Medulla oblongata (tissue), 1 donor: ENCODE measurements around the gene UACA.
A peak's percentile ranks its signal among the peaks of the same experiment; 100 is the strongest.

Experiments
- DNase-seq: peaks from one replicate; pipeline ENCODE4 v3.0.0-alpha.2; 2015; ENCODE audit errors: extremely low spot score

The UACA gene

DNA sequence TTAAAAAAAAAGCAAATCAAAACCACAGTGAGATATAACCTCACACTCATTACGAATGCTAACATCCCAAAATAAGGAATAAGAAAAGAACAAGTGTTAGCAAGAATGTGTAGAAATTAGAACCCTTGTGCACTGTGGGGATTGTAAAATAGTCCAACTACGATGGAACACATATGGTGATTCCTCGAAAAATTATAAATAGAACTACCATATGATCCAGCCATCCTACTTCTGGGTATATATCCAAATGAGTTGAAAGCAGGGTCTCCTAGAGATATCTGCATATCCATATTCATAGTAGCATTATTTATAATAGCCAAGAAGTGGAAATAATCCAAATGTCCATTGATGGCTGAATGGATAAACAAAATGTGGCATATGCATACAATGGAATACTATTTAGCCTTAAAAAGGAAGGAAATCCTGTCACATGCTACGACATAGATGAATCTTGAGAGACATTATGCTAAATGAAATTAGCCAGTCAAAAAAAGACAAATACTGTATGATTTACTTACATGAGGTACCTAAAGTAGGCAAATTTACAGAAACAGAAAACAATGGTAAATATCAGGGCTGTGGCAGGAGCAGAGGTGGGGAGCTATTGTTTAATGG lies 55.6 kb downstream of the UACA start:
- DNase-seq: no peak

DNA sequence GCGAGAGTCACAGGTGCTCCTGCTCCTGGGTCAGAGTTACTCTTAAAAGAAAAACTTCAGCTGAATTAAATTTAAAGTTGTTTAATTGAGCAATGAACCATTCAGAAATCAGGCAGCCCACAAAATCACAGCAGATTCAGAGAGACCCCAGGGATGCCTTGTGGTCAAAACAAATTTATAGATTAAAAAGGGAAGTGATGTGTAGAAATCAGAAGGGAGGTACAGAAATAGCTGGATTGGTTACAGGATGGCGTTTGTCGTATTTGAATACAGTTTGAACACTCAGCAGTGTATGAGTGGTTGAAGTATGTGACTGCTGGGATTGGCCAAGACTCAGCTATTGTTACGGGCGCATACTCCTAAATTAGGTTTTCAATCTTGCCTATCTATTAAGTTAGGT lies 58.6 kb downstream of the UACA start:
- no peak for DNase-seq

DNA sequence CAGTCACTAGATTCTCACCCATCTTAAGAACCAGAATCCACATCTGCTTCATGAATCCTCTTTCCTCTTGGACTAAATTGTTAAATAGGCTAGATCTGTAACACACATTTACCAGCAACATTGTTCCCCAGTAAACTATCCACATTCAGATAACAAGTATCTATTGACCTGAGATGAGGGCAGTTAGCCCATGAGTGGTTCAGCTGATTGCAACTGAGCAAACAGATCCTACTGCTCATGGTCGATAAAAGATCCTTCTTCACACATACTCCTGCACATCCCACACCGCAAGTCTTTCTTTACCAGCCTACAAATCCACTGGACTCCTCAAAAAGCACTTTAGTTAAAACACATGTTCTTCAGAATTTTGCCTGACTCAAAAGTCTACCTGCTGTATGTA lies 59.2 kb downstream of the UACA start:
- DNase-seq: no peak

DNA sequence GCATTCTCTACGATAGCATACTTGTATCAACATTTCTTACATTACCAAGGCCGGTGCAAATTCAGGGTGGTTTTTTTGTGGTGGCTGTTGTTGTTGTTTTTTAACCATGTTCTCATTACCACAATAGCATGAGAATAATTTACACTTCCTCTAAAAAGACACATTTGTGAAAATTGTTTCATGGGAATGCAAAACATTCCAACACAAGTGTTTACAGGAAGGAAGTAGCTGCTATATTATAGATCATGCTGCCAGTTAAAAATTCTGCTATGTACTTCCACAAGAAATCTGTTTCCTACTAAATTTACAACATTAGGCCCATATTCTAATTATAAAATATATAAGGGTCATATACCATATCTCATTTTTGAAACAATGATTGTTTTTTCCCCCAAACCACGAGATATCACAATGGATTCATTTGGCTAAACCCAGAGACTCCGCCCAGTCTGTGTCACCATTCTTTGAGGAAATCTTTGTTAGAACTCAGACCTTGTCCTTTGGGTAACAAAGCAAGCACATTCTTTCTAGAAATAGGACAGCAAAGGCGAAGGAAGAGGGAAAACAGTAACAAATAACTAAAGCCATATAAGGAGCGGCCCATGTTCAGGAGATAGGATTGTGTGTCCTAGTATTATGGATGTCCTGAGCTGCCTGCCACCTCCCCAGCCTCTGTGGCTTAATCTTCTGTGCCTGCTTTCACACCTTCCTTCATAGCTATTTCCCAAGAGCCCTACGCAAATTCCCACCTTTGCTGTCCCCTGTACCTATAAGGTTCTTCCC lies 60.1 kb downstream of the UACA start:
- no peak for DNase-seq

DNA sequence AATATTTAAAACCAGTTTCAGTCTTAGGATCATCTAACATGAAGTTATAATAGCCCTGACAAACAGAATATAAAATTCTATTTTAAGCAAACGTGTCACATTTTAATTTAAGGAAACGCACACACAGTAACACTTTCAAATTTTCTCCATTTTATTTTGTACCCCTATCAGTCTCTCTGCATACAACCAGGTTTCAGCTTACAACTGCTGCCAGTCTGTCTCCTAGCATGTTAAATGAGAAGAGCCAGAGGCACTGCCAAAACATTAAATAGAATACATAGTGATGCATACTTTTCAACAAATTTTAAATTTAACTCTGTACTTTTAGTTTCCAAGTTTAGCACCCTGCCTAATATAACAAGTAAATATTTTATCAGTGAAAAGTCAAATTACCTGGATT lies 60.8 kb downstream of the UACA start:
- DNase-seq: no peak

DNA sequence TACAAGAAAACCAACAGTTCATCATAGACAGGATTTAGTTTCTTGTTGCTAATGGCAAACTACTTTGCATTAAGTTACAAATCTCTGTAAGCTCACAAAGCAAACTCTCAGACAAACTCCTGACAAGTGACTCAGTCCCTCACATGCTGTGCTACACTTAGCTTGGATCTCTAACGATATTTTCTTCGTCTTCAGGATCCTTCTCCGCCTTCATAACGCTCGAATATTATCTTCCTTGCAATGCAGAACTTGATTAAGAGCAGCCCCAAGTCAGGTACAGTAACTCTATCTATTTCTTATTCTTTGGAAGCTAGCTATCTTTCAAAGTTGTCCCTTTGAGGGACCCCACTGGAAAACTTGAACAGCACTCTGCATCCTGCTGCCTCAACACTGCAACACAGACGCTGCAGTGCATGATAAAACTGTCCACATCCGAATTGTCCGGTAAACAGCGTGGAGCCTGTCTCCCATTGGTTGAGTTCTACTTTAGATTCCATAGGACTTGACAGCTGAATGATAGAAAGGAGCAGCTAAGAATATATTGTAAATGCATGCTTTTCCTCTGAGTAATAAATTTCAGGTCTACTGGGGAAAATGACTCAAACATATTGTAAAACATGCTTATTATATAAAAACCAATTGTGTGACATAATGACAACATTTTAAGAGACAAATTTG lies 61.3 kb downstream of the UACA start:
- DNase-seq: peak; percentile 41

DNA sequence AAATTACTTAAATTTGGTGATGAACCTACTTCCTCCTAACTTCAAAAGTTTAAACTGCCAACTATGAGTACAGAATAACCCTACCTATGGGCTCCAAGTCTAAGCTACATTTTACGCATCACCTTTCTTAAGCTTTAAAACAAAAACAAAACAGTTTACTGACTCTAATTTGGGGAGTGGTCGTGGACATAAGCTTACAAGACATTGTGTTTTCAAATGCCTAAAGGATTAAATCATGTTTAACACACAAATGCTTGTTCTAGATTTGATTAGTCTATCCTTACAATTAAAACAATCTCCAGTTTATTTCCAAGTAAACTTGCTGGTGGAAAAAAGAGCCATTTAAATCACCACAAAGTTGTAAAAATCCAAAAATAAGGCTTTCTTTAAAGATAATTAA lies 62.2 kb downstream of the UACA start:
- no peak for DNase-seq

- DNase-seq: no peak
Observed at GRCh38 chr15:70699890-70700289, 63.5 kb downstream of the UACA start.

GRCh38 chr15:70698836-70699390 lies 64.4 kb downstream of the UACA start:
- no peak for DNase-seq

DNA sequence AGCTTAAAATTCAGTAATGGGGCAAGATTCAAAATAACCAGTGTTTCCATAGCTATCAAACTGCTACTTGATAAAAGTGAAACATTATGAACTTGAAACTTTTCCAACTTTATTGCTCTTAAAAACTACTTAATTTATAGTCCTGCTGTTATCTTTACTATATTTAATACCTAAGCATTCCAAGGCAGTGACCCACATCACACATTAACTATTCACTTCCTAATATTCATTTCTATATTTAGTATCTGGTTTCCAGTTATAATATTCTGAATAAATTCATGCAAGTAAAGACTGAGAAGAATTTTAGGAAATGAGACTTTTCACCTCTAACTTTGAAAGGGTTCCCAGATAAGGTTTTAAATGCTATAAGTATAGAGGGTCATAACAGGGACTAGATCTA lies 64.9 kb downstream of the UACA start:
- no peak for DNase-seq

DNA sequence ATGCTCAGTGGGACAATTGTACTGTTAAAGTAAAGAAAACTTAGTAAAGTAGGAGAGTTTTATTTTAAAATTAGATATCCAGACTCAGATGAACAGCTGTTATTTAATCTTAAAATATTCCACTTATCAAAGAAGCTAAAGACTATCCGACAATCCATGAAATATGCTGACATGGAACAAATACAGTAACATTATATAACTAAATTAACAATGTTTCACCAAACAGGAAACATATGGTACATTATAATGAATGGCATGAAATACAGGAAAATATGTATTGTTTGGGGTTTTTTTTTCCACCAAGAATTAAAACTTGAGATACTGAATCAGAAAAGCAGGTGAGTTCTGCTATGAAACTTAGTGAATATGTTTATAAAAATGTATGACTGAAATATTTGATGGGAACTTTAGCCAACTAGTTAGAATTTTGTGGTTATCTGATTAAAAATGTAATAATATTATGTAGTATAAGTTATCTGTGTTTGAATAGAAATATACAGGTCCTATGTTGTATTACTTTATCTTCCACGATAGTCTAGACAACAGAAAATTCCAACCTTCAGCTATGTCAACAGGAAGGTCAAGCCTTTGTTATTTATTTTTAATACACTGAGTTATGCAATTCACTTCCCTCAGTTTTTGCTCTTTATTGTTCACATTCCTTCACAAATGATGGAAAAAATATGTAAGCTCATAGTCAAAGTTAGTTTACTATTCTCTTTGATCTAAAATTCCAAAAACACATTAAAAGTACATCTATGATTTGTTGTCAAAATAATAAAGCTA lies 72.7 kb downstream of the UACA start:
- DNase-seq: no peak

DNA sequence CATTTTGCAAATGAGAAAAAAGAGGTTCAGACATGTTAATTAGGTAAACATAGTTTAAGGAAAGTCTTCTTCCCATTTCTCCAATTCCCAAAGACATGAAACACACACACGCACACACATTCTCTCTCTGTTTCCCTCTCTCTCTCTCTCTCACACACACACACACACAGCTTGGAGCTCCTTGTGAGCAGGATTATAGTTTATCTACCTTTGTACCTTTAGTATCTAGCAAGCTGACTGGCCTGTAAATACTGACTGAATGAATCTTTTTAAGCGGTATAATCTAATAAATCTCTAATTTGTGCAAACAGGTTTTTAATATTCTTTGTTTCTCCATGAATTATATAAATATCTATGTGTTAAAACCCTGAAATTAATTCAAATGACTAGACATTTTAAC lies 73.3 kb downstream of the UACA start:
- DNase-seq: no peak

GRCh38 chr15:70687482-70687881 lies 75.9 kb downstream of the UACA start:
- no peak for DNase-seq

- DNase-seq: no peak
Observed at GRCh38 chr15:70680817-70681216, 82.5 kb downstream of the UACA start.

DNA sequence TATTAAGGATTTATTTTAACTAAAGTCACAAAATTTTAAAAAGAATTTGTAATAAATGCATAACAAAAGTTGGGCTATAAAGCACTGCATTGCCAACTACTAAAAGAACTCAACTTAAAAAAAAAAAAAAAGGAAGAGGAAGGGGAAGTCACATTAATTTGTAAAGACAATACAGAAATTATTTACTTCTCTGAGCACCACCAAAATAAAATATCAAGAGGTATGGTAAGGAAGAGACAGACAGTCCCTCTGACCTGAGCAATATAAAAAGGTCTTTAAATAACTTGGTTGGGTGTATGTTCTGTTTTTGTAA lies 83.5 kb downstream of the UACA start:
- no peak for DNase-seq

DNA sequence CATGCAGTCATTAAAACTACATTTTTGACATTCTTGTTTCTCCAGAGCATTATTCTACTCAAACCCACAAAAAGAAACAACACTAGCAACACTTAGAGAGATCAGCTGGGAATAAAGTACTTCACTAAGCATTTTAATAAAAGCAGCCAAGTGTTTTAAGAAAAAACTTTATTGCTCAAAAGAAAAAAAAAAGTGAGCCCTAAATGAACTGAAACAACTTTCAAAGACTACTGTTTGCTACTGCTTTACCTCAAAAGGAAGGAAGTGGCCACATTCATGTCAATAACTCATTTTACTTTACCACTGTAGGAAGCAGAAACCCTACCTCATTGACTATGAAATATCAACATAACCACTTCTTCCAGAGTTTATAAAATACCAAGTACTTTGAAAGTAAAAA lies 91.3 kb downstream of the UACA start:
- no peak for DNase-seq

GRCh38 chr15:70670680-70671079 lies 92.7 kb downstream of the UACA start:
- DNase-seq: no peak

DNA sequence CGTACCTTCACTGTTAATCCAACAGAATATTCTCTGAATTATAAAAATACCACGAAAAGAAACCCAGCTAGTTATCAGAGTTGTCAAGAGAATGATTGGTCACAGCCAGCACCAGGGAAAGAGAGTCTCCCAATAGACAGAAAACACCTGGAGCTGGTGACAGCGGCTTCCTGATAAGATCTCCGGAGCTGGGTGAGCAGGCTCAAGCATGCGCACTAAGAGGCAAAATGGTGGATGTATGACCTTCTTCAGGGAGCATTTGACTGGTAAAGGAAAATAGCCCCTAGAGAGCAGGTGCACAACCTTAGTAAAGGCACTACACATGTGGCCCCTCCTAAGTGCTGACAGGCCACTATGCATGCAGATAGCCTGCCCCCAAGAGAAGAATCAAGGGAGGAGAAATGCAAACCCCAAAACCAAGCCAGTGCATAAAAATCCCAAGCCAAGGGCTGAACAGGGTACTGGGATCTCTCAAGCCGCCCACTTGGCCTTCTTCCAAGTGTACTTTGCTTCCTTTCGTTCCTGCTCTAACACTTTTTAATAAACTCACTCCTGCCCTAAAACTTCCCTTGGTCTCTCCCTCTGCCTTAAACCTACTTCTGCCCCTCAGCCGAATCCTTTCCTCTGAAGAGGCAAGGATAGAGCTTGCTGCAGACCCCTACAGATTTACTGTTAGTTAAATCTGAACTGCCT lies 93.2 kb downstream of the UACA start:
- no peak for DNase-seq

DNA sequence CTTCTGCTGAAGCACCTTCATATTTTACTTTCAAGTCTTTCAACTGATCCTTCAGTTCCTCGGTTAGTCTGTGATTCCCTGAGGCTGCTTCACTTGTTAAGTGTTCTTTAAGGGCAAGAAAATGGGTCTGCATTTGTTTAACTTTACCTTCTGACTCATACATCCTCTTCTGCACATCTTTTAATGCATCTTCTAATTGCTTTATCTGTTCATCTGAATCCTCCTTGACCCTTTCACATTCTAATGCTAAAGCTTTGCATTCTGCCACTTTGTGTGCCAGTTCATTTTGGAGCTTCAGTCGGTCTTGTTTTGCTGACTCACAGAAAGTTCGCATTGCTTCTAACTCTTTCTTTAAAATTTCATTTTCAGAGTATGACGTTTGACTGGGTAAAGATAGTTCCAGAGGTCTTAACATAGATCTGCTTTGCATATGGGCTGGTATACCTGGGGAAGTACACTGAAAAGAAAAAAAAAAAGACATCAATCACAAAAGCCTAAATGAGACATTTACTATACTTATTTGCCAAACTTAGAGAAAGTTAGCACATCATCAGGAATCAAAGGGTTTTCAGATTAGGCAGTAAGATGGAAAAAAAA lies 94.3 kb downstream of the UACA start:
- no peak for DNase-seq

DNA sequence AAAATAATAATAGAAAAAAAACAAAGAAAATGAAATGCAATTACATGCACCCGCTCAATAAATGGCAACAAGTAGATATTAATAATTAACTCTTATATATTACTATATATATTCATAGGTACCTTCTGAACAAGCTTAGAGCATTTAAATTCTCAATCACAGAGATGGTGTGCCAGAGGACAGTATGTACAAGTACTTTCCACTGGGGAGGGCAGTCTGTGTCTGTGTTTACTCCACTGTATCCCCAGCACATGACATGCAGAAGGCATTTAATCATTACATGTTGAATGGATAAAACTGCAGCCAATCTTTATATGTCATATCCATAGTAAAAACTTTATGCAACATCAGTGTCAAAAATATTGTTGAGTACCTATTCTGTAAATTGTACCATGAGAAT lies 97.8 kb downstream of the UACA start:
- no peak for DNase-seq

GRCh38 chr15:70664494-70664893 lies 98.9 kb downstream of the UACA start:
- DNase-seq: no peak
